ENCODE data around the gene CNST.

GRCh38 chr1:246559310-246559709, 6.9 kb upstream of the CNST start:
- TF ChIP-seq CTCF (conservative IDR thresholded peaks at IDR 0.05) = no peak
- no peak for TF ChIP-seq ZFX (IDR thresholded peaks at IDR 0.05)
